HCT116 (cell line): Measurements from ENCODE around the gene TH. TPM values are rescaled to one million over a fixed set of nuclear protein-coding genes. Genes with fewer than 3 reads are reported as not detected.

Source experiments
- ATAC-seq: fragments of 200-7000 bp; cut with Tn5 transposase; 2 replicates; pipeline ENCODE4 v1.9.1; 2020; ENCODE audit warnings: mild to moderate bottlenecking, moderate library complexity
- BruUV-seq: library from RNA; stranded (reverse); fragments of 400-500 nt; replicated peaks from 2 replicates; lab custom pipeline; 2021; lab: Mats Ljungman, UMichigan
- CTCF ChIA-PET: fragments of 300-600 bp; sonication (Branson Sonifier 250); formaldehyde crosslinking; loops from one replicate; lab custom pipeline; 2021; ENCODE audit warnings: antibody characterized with exemption; lab: Charles Lee
- POLR2A ChIA-PET: fragments of 300-600, 350-600 bp; sonication (Branson Sonifier 250); formaldehyde crosslinking; loops from one replicate; lab custom pipeline; 2021; ENCODE audit warnings: antibody characterized with exemption; lab: Charles Lee
- RAD21 ChIA-PET, 2 experiments: fragments of 300-600 bp; sonication (Branson Sonifier 250); formaldehyde crosslinking; loops; one replicate each; lab custom pipeline; 2023; ENCODE audit warnings: low total read pairs in 2 of 2; ENCODE audit not compliant: uncharacterized antibody in 2 of 2, unreplicated experiment in 2 of 2, low non-redundant PET in 1 of 2; lab: Charles Lee
- DNase-seq: peaks from one replicate; pipeline ENCODE4 v3.0.0-alpha.2; 2010; ENCODE audit warnings: low read depth, low spot score
- H2AFZ ChIP-seq: fragments of 200-600 bp; shearing (Covaris generic), sonication (generic); 2 replicates; pipeline ENCODE4 v1.6.1; 2017; ENCODE audit warnings: low read depth, mixed run types, mixed read lengths, antibody characterized with exemption, low read length; ENCODE audit not compliant: poor library complexity, severe bottlenecking
- H3K27ac ChIP-seq: 2 replicates; pipeline ENCODE4 v1.5.1; 2012; ENCODE audit warnings: low read depth, low read length
- H3K27me3 ChIP-seq: fragments of 200-600 bp; sonication (generic); 2 replicates; pipeline ENCODE4 v1.6.1; 2016; ENCODE audit warnings: mixed run types, low read length, mixed read lengths; ENCODE audit not compliant: insufficient read depth
- H3K36me3 ChIP-seq, 2 experiments: fragments of 200-500 bp in 1 of 2; fragments of 200-600 bp in 1 of 2; sonication (Bioruptor generic) in 1 of 2; sonication (generic) in 1 of 2; 2 replicates each; pipeline versions ENCODE4 v1.5.1 to v1.6.1; 2014 to 2016; ENCODE audit warnings: low read length in 2 of 2, inconsistent platforms in 1 of 2, mixed read lengths in 1 of 2, mixed run types in 1 of 2; ENCODE audit not compliant: insufficient read depth in 2 of 2, control insufficient read depth in 1 of 2
- H3K4me1 ChIP-seq, 2 experiments: fragments of 200-600 bp in 1 of 2; sonication (generic) in 1 of 2; 2 replicates each; pipeline versions ENCODE4 v1.5.1 to v1.6.1; 2012 to 2017; ENCODE audit warnings: low read length in 2 of 2, inconsistent platforms in 1 of 2, mild to moderate bottlenecking in 1 of 2, mixed read lengths in 1 of 2, mixed run types in 1 of 2, moderate library complexity in 1 of 2; ENCODE audit not compliant: insufficient read depth in 2 of 2, control insufficient read depth in 1 of 2
- H3K4me2 ChIP-seq: fragments of 200-600 bp; sonication (generic); 2 replicates; pipeline ENCODE4 v1.6.1; 2017; ENCODE audit warnings: mixed run types, low read length, mixed read lengths
- H3K4me3 ChIP-seq, 2 experiments: fragments of 200-600 bp in 1 of 2; sonication (generic) in 1 of 2; replicated peaks in 1 of 2; 2 replicates each; pipeline ENCODE4 v1.5.1; 2011 to 2016; ENCODE audit warnings: low read length in 2 of 2, control low read depth in 1 of 2, low read depth in 1 of 2, mild to moderate bottlenecking in 1 of 2, mixed read lengths in 1 of 2, mixed run types in 1 of 2
- H3K79me2 ChIP-seq: fragments of 200-600 bp; sonication (generic); 2 replicates; pipeline ENCODE4 v1.6.1; 2017; ENCODE audit warnings: mild to moderate bottlenecking, mixed run types, low read length, moderate library complexity, mixed read lengths; ENCODE audit not compliant: insufficient read depth
- H3K9ac ChIP-seq: fragments of 200-600 bp; sonication (generic); 2 replicates; pipeline ENCODE4 v1.6.1; 2016; ENCODE audit warnings: low read length, mixed read lengths
- H3K9me2 ChIP-seq: fragments of 200-600 bp; sonication (generic), shearing (Covaris generic); 2 replicates; pipeline ENCODE4 v1.6.1; 2017; ENCODE audit warnings: mixed run types, mild to moderate bottlenecking, moderate library complexity; ENCODE audit not compliant: insufficient read depth
- H3K9me3 ChIP-seq, 2 experiments: fragments of 200-500 bp in 1 of 2; fragments of 200-600 bp in 1 of 2; sonication (Bioruptor generic) in 1 of 2; sonication (generic) in 1 of 2; 2 replicates each; pipeline ENCODE4 v1.6.1; 2014 to 2017; ENCODE audit warnings: low read length in 2 of 2, mixed read lengths in 2 of 2, inconsistent platforms in 1 of 2, low read depth in 1 of 2, mild to moderate bottlenecking in 1 of 2, mixed run types in 1 of 2, moderate library complexity in 1 of 2; ENCODE audit not compliant: control insufficient read depth in 1 of 2, insufficient read depth in 1 of 2
- H4K20me1 ChIP-seq: fragments of 200-600 bp; sonication (generic), shearing (Covaris generic); 2 replicates; pipeline ENCODE4 v1.6.1; 2017; ENCODE audit warnings: mixed run types, mild to moderate bottlenecking, moderate library complexity; ENCODE audit not compliant: insufficient read depth
- CBX3 ChIP-seq: IDR thresholded peaks from 2 replicates; pipeline ENCODE4 v1.6.1; 2012; ENCODE audit warnings: low read depth
- EGR1 ChIP-seq: IDR thresholded peaks from 2 replicates; pipeline ENCODE4 v1.6.1; 2012; ENCODE audit warnings: low read depth
- ELF1 ChIP-seq: IDR thresholded peaks from 2 replicates; pipeline ENCODE4 v1.6.1; 2012; ENCODE audit warnings: low read depth, borderline replicate concordance
- EZH2phosphoT487 ChIP-seq: fragments of 200-600 bp; IDR thresholded peaks from 2 replicates; pipeline ENCODE4 v1.6.1; 2018; ENCODE audit warnings: antibody characterized with exemption, borderline replicate concordance
- JUND ChIP-seq: IDR thresholded peaks from 2 replicates; pipeline ENCODE4 v1.6.1; 2012
- RAD21 ChIP-seq: IDR thresholded peaks from 2 replicates; pipeline ENCODE4 v1.6.1; 2012; ENCODE audit warnings: low read depth, mild to moderate bottlenecking
- SP1 ChIP-seq: IDR thresholded peaks from 2 replicates; pipeline ENCODE4 v1.6.1; 2012; ENCODE audit warnings: low read depth
- TCF7L2 ChIP-seq: IDR thresholded peaks from 2 replicates; pipeline ENCODE4 v1.7.0; 2011; ENCODE audit warnings: borderline replicate concordance, inconsistent platforms; ENCODE audit not compliant: insufficient read depth, insufficient read length; ENCODE audit errors: extremely low read depth
- ZFX ChIP-seq: fragments of 450-650 bp; IDR thresholded peaks from 2 replicates; pipeline ENCODE4 v1.6.1; 2017
- ZNF274 ChIP-seq: fragments of 200-500 bp; sonication (Bioruptor generic); IDR thresholded peaks from 2 replicates; pipeline ENCODE4 v1.6.1; 2014; ENCODE audit warnings: mild to moderate bottlenecking, low read depth, low read length, inconsistent platforms
- intact Hi-C: fragments of 100-400 bp; cut with micrococcal nuclease; formaldehyde crosslinking; loops from 2 replicates; pipeline ENCODE4 v1.10.0; 2022
- total RNA-seq: library from RNA; stranded (reverse); gene quantifications from one replicate; pipeline ENCODE4 v1.2.1, GENCODE V29; 2021; ENCODE audit not compliant: unreplicated experiment
- TF ChIP-seq, protein P1 (sequence below): IDR thresholded peaks from 2 replicates; pipeline ENCODE4 v1.6.1; 2012
- TF ChIP-seq, protein P2 (sequence below), 3 experiments: fragments of 200-600 bp in 1 of 3; sonication (generic) in 1 of 3; IDR thresholded peaks in 2 of 3; conservative IDR thresholded peaks in 1 of 3; 2 replicates each; pipeline ENCODE4 v1.5.1; 2012 to 2017; ENCODE audit warnings: low read depth in 2 of 3, low read length in 2 of 3, antibody characterized with exemption in 1 of 3, borderline replicate concordance in 1 of 3, control low read depth in 1 of 3, mild to moderate bottlenecking in 1 of 3, mixed read lengths in 1 of 3, mixed run types in 1 of 3, moderate library complexity in 1 of 3; ENCODE audit not compliant: insufficient read depth in 1 of 3

Gene TH
- total RNA-seq, 1 experiment from 2014 or later: not detected

DNA sequence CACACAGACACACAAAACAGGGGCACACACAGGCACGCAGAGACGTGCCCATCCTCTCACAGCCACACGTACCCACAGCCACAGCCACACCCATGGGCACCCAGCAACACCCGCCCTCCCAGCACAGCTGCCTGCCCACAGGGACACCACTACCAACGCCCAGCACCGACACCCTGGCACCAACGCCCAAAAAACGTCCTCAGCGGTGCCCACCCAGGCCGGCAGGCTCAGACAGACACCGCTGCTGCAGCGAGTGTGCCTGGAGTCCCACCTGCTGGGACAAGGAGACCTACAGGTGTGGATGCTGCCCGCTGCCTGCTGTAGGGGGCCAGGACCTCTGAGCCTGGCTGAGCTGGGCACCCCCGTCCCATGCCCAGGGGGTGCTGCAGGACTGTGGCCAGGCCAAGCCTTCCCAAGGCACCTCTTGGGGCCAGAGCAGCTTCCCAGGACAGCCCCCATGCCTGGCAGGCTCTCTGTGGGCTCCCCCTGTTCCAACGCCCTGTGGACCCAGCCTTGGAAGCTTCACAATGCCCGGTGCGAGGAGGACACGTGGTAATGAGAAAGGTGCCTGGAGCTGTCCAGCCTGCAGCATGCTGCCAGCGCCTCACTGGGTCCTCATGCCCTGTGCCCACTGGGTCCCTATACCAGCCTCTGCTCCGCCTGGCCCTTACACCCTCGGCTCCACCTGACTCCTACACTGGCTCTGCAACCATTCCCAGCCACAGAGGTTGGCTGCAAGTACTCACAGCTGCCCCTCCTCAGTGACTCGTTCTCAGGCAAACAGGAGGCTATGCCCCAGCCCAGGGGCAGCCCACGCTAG lies 45.8 kb upstream of the TH start:
- Histone ChIP-seq H3K9ac (no peak overlapping the region), H3K9me3 (0 out of 4 replicates have a peak, but pooled peaks cover 0 to 3% of the 10 kb centered on the region in 2 experiments), H4K20me1 (no peaks in the 10 kb centered on the region), H3K4me2 (no peak overlapping the region), H3K4me3 (no peak overlapping the region), H3K27ac (no peak overlapping the region), H3K4me1 (no peaks in the 10 kb centered on the region), H3K79me2 (no peaks in the 10 kb centered on the region), H3K36me3 (no peaks in the 10 kb centered on the region), H2AFZ (no peak overlapping the region), H3K9me2 (no peaks in the 10 kb centered on the region)
- ChIA-PET RAD21 (no interaction called here), POLR2A (no interaction called here), CTCF (no interaction called here)
- peak; percentile 35; the same call in 1 of the 2 replicates for ATAC-seq
- intact Hi-C loops: no loop called here
- BruUV-seq: no TSS peak
- TF ChIP-seq ZFX (no peak), SP1 (no peak), ELF1 (no peak), RAD21 (no peak), CBX3 (no peak), EZH2phosphoT487 (no peak), JUND (no peak), ZNF274 (no peak), EGR1 (no peak), TCF7L2 (no peak)
- TF ChIP-seq, protein P1, sequence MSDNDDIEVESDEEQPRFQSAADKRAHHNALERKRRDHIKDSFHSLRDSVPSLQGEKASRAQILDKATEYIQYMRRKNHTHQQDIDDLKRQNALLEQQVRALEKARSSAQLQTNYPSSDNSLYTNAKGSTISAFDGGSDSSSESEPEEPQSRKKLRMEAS: no peak
- TF ChIP-seq, protein P2, sequence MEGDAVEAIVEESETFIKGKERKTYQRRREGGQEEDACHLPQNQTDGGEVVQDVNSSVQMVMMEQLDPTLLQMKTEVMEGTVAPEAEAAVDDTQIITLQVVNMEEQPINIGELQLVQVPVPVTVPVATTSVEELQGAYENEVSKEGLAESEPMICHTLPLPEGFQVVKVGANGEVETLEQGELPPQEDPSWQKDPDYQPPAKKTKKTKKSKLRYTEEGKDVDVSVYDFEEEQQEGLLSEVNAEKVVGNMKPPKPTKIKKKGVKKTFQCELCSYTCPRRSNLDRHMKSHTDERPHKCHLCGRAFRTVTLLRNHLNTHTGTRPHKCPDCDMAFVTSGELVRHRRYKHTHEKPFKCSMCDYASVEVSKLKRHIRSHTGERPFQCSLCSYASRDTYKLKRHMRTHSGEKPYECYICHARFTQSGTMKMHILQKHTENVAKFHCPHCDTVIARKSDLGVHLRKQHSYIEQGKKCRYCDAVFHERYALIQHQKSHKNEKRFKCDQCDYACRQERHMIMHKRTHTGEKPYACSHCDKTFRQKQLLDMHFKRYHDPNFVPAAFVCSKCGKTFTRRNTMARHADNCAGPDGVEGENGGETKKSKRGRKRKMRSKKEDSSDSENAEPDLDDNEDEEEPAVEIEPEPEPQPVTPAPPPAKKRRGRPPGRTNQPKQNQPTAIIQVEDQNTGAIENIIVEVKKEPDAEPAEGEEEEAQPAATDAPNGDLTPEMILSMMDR (IDR thresholded peaks at IDR 0.05 in 2 of 3, conservative IDR thresholded peaks at IDR 0.05 in 1 of 3; ENCODE audit: borderline replicate concordance in 1 of 3, insufficient read depth in 1 of 3, low read depth in 2 of 3, low read length in 2 of 3): no peak
- TF ChIP-seq, all 23 proteins: peak for 0
- H3K27me3 ChIP-seq: 0 out of 2 replicates have a peak, but pooled peaks cover 2% of the 10 kb centered on the region
- DNase-seq: no peak
